Karpas-422 (cell line): ENCODE results near the gene DISP3. TPM values are rescaled to one million over a fixed set of nuclear protein-coding genes. Genes with fewer than 3 reads are reported as not detected.

Experiments
- DNase-seq: peaks from one replicate; pipeline ENCODE4 v3.0.0-alpha.2; 2015
- H2AFZ ChIP-seq: fragments of 200-600 bp; sonication (generic); 2 replicates; pipeline ENCODE4 v1.6.1; 2014; ENCODE audit warnings: antibody characterized with exemption, low read length, mixed read lengths
- H3K27ac ChIP-seq: fragments of 200-600 bp; sonication (generic); 2 replicates; pipeline ENCODE4 v1.5.1; 2014; ENCODE audit warnings: mild to moderate bottlenecking, low read length, moderate library complexity
- H3K27me3 ChIP-seq: fragments of 200-600 bp; sonication (generic); 2 replicates; pipeline ENCODE4 v1.6.1; 2014; ENCODE audit warnings: low read length, mixed read lengths
- H3K36me3 ChIP-seq: fragments of 200-600 bp; sonication (generic); 2 replicates; pipeline ENCODE4 v1.6.1; 2014; ENCODE audit warnings: low read length, mixed read lengths; ENCODE audit not compliant: insufficient read depth
- H3K4me1 ChIP-seq: fragments of 200-600 bp; sonication (generic); 2 replicates; pipeline ENCODE4 v1.6.1; 2014; ENCODE audit warnings: mild to moderate bottlenecking, low read length, mixed read lengths
- H3K4me2 ChIP-seq: fragments of 200-600 bp; sonication (generic); 2 replicates; pipeline ENCODE4 v1.6.1; 2014; ENCODE audit warnings: low read length, low read depth, mild to moderate bottlenecking; ENCODE audit not compliant: poor library complexity, severe bottlenecking
- H3K4me3 ChIP-seq: fragments of 200-600 bp; sonication (generic); 2 replicates; pipeline ENCODE4 v1.5.1; 2014; ENCODE audit warnings: mild to moderate bottlenecking, antibody characterized with exemption, low read length, mixed read lengths
- H3K79me2 ChIP-seq: fragments of 200-600 bp; sonication (generic); 2 replicates; pipeline ENCODE4 v1.6.1; 2014; ENCODE audit warnings: mild to moderate bottlenecking, low read length, mixed read lengths
- H3K9ac ChIP-seq: fragments of 200-600 bp; sonication (generic); 2 replicates; pipeline ENCODE4 v1.6.0; 2014; ENCODE audit warnings: low read length
- H3K9me2 ChIP-seq: fragments of 200-600 bp; sonication (generic), shearing (Covaris generic); replicated peaks from 2 replicates; pipeline ENCODE4 v1.6.0; 2014; ENCODE audit warnings: mild to moderate bottlenecking, low read length, moderate library complexity; ENCODE audit not compliant: insufficient read depth
- H3K9me3 ChIP-seq: fragments of 300-700, 200-600 bp; sonication (generic); 2 replicates; pipeline ENCODE4 v1.6.1; 2014; ENCODE audit warnings: low read length, mixed read lengths
- H4K20me1 ChIP-seq: fragments of 200-600 bp; sonication (generic); 2 replicates; pipeline ENCODE4 v1.6.1; 2014; ENCODE audit warnings: mild to moderate bottlenecking, antibody characterized with exemption, low read length, low read depth; ENCODE audit not compliant: insufficient read depth
- total RNA-seq: library from RNA; depleted of rRNA; stranded (reverse); fragments of >200 nt; shearing (Covaris generic); gene quantifications from 2 replicates; pipeline ENCODE4 v1.2.3, GENCODE V29; 2014; ENCODE audit warnings: low replicate concordance

Gene DISP3
- total RNA-seq, 1 experiment from 2014 or later: 0.04 TPM

GRCh38 chr1:11540773-11541160 is 61.8 kb downstream of the DISP3 start:
- H3K4me2 ChIP-seq: no peak overlapping the region
- DNase-seq: no peak
- no peaks in the 10 kb centered on the region for H3K9me2 ChIP-seq
- H2AFZ ChIP-seq: no peak overlapping the region
- no peak overlapping the region for H3K27ac ChIP-seq
- H3K79me2 ChIP-seq: no peaks in the 10 kb centered on the region
- H3K27me3 ChIP-seq: no peaks in the 10 kb centered on the region
- no peaks in the 10 kb centered on the region for H3K4me1 ChIP-seq
- no peaks in the 10 kb centered on the region for H3K9me3 ChIP-seq
- H3K9ac ChIP-seq: no peak overlapping the region
- H3K4me3 ChIP-seq: no peak overlapping the region
- no peaks in the 10 kb centered on the region for H3K36me3 ChIP-seq
- no peaks in the 10 kb centered on the region; the same call in 1 of the 2 replicates for H4K20me1 ChIP-seq

GRCh38 chr1:11541236-11541635 is 62.3 kb downstream of the DISP3 start:
- no peak overlapping the region for H3K4me2 ChIP-seq
- no peaks in the 10 kb centered on the region for H3K4me1 ChIP-seq
- H3K36me3 ChIP-seq: no peaks in the 10 kb centered on the region
- no peaks in the 10 kb centered on the region for H3K27me3 ChIP-seq
- DNase-seq: no peak
- H3K9me2 ChIP-seq: no peaks in the 10 kb centered on the region
- H3K27ac ChIP-seq: no peak overlapping the region
- H3K79me2 ChIP-seq: no peaks in the 10 kb centered on the region
- H3K9ac ChIP-seq: no peak overlapping the region
- H2AFZ ChIP-seq: no peak overlapping the region
- H4K20me1 ChIP-seq: no peaks in the 10 kb centered on the region; the same call in 1 of the 2 replicates
- H3K4me3 ChIP-seq: no peak overlapping the region
- H3K9me3 ChIP-seq: no peaks in the 10 kb centered on the region

GRCh38 chr1:11541956-11542355 is 63.0 kb downstream of the DISP3 start:
- Histone ChIP-seq H3K4me2 (no peak overlapping the region), H3K4me1 (no peaks in the 10 kb centered on the region), H4K20me1 (peaks cover 2% of the 10 kb centered on the region; the same call in 1 of the 2 replicates), H3K27ac (no peak overlapping the region), H3K36me3 (no peaks in the 10 kb centered on the region), H3K79me2 (no peaks in the 10 kb centered on the region), H3K9me3 (no peaks in the 10 kb centered on the region), H2AFZ (no peak overlapping the region), H3K27me3 (no peaks in the 10 kb centered on the region), H3K9me2 (no peaks in the 10 kb centered on the region), H3K9ac (no peak overlapping the region), H3K4me3 (no peak overlapping the region)
- DNase-seq: no peak

- H3K27me3 ChIP-seq: no peaks in the 10 kb centered on the region
- H3K9ac ChIP-seq: no peak overlapping the region
- no peak overlapping the region for H3K4me2 ChIP-seq
- H2AFZ ChIP-seq: no peak overlapping the region
- H3K9me3 ChIP-seq: no peaks in the 10 kb centered on the region
- DNase-seq: no peak
- H4K20me1 ChIP-seq: peaks cover 8% of the 10 kb centered on the region; the same call in 1 of the 2 replicates
- no peaks in the 10 kb centered on the region for H3K79me2 ChIP-seq
- H3K4me3 ChIP-seq: no peak overlapping the region
- no peak overlapping the region for H3K27ac ChIP-seq
- H3K4me1 ChIP-seq: no peaks in the 10 kb centered on the region
- H3K36me3 ChIP-seq: no peaks in the 10 kb centered on the region
- no peaks in the 10 kb centered on the region for H3K9me2 ChIP-seq
Measured at GRCh38 chr1:11543392-11543791, 64.4 kb downstream of the DISP3 start.

- H3K4me3 ChIP-seq: no peak overlapping the region
- H4K20me1 ChIP-seq: peaks cover 8% of the 10 kb centered on the region; the same call in 1 of the 2 replicates
- no peaks in the 10 kb centered on the region for H3K4me1 ChIP-seq
- H3K27ac ChIP-seq: no peak overlapping the region
- DNase-seq: no peak
- no peaks in the 10 kb centered on the region for H3K27me3 ChIP-seq
- H3K9me3 ChIP-seq: no peaks in the 10 kb centered on the region
- no peaks in the 10 kb centered on the region for H3K79me2 ChIP-seq
- no peak overlapping the region for H3K4me2 ChIP-seq
- no peak overlapping the region for H2AFZ ChIP-seq
- no peaks in the 10 kb centered on the region for H3K36me3 ChIP-seq
- no peaks in the 10 kb centered on the region for H3K9me2 ChIP-seq
- no peak overlapping the region for H3K9ac ChIP-seq
Measured at GRCh38 chr1:11543796-11544195, 64.8 kb downstream of the DISP3 start.

- Histone ChIP-seq H3K4me3 (no peak overlapping the region), H3K27ac (no peak overlapping the region), H3K79me2 (no peaks in the 10 kb centered on the region), H3K9ac (no peak overlapping the region), H3K9me3 (no peaks in the 10 kb centered on the region), H4K20me1 (peaks cover 12% of the 10 kb centered on the region; the same call in 1 of the 2 replicates), H3K4me2 (no peak overlapping the region), H3K27me3 (no peaks in the 10 kb centered on the region), H3K36me3 (no peaks in the 10 kb centered on the region), H3K4me1 (no peaks in the 10 kb centered on the region), H2AFZ (no peak overlapping the region), H3K9me2 (no peaks in the 10 kb centered on the region)
- no peak for DNase-seq
Measured at GRCh38 chr1:11546456-11546855, 67.5 kb downstream of the DISP3 start.

DNA sequence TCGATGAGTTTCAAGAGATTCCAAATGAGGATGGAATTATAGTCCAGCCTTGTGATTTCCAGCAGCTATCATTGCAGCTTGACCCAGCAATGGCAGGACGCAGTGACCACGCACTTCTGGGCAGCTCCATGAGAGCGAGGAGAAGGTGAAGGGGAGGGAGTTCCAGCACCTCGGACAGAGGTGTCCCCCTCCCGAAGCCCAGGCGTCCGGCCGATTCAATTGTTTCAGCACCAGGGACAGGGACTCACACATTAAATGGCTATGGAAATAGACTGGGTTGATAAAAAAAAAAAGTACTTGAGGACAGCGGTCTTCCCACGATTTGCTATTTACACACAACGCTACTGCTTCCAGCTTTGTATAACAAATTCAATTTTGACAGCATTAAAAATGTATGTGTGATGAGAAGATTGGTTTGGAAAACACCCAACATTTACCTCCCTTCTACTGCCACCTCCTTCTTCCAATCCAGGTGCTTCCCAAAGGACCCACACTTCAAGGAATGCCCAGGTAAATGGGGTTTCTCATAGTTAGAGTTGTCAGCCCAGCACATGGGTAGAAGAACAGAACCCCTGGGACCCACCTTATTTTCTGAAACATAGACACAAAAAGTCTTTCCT is 71.8 kb downstream of the DISP3 start:
- H3K36me3 ChIP-seq: no peaks in the 10 kb centered on the region
- H3K4me1 ChIP-seq: peaks cover 2% of the 10 kb centered on the region
- H3K9me2 ChIP-seq: no peaks in the 10 kb centered on the region
- H3K27ac ChIP-seq: no peak overlapping the region
- no peak overlapping the region for H2AFZ ChIP-seq
- no peak overlapping the region for H3K4me3 ChIP-seq
- no peak overlapping the region for H3K4me2 ChIP-seq
- no peaks in the 10 kb centered on the region for H3K27me3 ChIP-seq
- no peak overlapping the region for H3K9ac ChIP-seq
- H3K9me3 ChIP-seq: no peaks in the 10 kb centered on the region
- H4K20me1 ChIP-seq: peaks cover 12% of the 10 kb centered on the region; the same call in 1 of the 2 replicates
- H3K79me2 ChIP-seq: no peaks in the 10 kb centered on the region
- peak; percentile 91 for DNase-seq

GRCh38 chr1:11558276-11558675 is 79.3 kb downstream of the DISP3 start:
- Histone ChIP-seq H4K20me1 (no peaks in the 10 kb centered on the region), H3K9me2 (no peaks in the 10 kb centered on the region), H3K4me1 (peaks cover 21% of the 10 kb centered on the region), H3K9me3 (no peaks in the 10 kb centered on the region), H3K79me2 (no peaks in the 10 kb centered on the region), H3K9ac (no peak overlapping the region), H3K36me3 (no peaks in the 10 kb centered on the region), H3K4me3 (no peak overlapping the region), H3K27me3 (no peaks in the 10 kb centered on the region), H3K27ac (no peak overlapping the region), H2AFZ (no peak overlapping the region), H3K4me2 (no peak overlapping the region)
- DNase-seq: no peak
